Fibroblast of lung (primary cell): ENCODE results near the gene GRM4. TPM values are rescaled to one million over a fixed set of nuclear protein-coding genes. Genes with fewer than 3 reads are reported as not detected.

Experiments
- DNase-seq, 2 donors: peaks; one replicate each; pipeline versions ENCODE4 v3.0.0 to v3.0.0-alpha.2; 2010; ENCODE audit warnings: low read depth in 2 of 2
- H2AFZ ChIP-seq: 2 replicates; pipeline ENCODE4 v1.5.1; 2012; ENCODE audit warnings: low read length, control low read depth, inconsistent platforms
- H3K27ac ChIP-seq: 2 replicates; pipeline ENCODE4 v1.5.1; 2011; ENCODE audit warnings: low read length, control low read depth; ENCODE audit not compliant: insufficient read depth
- H3K27me3 ChIP-seq: 2 replicates; pipeline ENCODE4 v1.5.1; 2011; ENCODE audit warnings: mild to moderate bottlenecking, low read length; ENCODE audit not compliant: control insufficient read depth, insufficient read depth
- H3K36me3 ChIP-seq: 2 replicates; pipeline ENCODE4 v1.5.1; 2011; ENCODE audit warnings: low read length; ENCODE audit not compliant: control insufficient read depth, insufficient read depth
- H3K4me1 ChIP-seq: 2 replicates; pipeline ENCODE4 v1.5.1; 2011; ENCODE audit warnings: low read length; ENCODE audit not compliant: control insufficient read depth, insufficient read depth; ENCODE audit errors: extremely low read depth
- H3K4me2 ChIP-seq: 2 replicates; pipeline ENCODE4 v1.5.1; 2011; ENCODE audit warnings: low read length, control low read depth; ENCODE audit not compliant: insufficient read depth; ENCODE audit errors: extremely low read depth
- H3K4me3 ChIP-seq, 4 experiments: fragments of 200-600 bp in 1 of 4; sonication (generic) in 1 of 4; replicated peaks in 1 of 4; 2 replicates each; pipeline ENCODE4 v1.5.1; 2011 to 2016; ENCODE audit warnings: low read length in 4 of 4, low read depth in 3 of 4, mild to moderate bottlenecking in 3 of 4, control low read depth in 2 of 4, inconsistent platforms in 1 of 4, mixed read lengths in 1 of 4; ENCODE audit not compliant: insufficient read depth in 1 of 4; ENCODE audit errors: control extremely low read depth in 1 of 4
- H3K79me2 ChIP-seq: 2 replicates; pipeline ENCODE4 v1.5.1; 2012; ENCODE audit warnings: mild to moderate bottlenecking, low read length, inconsistent platforms; ENCODE audit not compliant: control insufficient read depth, insufficient read depth
- H3K9ac ChIP-seq: 2 replicates; pipeline ENCODE4 v1.5.1; 2011; ENCODE audit warnings: mild to moderate bottlenecking, low read length, control low read depth; ENCODE audit not compliant: insufficient read depth
- H3K9me3 ChIP-seq: 2 replicates; pipeline ENCODE4 v1.5.1; 2012; ENCODE audit warnings: low read depth, low read length; ENCODE audit not compliant: control insufficient read depth, insufficient read depth
- H4K20me1 ChIP-seq: 2 replicates; pipeline ENCODE4 v1.5.1; 2011; ENCODE audit warnings: low read length; ENCODE audit not compliant: control insufficient read depth, insufficient read depth; ENCODE audit errors: extremely low read depth
- EZH2 ChIP-seq: IDR thresholded peaks from 2 replicates; pipeline ENCODE4 v1.5.1; 2012; ENCODE audit warnings: low read length, control low read depth, mild to moderate bottlenecking; ENCODE audit errors: missing control alignments
- polyA plus RNA-seq, 2 donors: library from polyadenylated mRNA; depleted of rRNA in 1 of 2; stranded (reverse) in 1 of 2; unstranded in 1 of 2; fragments of >200 nt; gene quantifications; 2 replicates each; pipeline ENCODE4 v1.2.1, GENCODE V29; 2011 to 2012; ENCODE audit warnings: missing spikeins in 1 of 2
- total RNA-seq: library from RNA; depleted of rRNA; stranded (reverse); fragments of >200 nt; gene quantifications from 2 replicates; pipeline ENCODE4 v1.2.1, GENCODE V29; 2014
- TF ChIP-seq, protein P1 (sequence below), 2 donors: IDR thresholded peaks in 1 of 2; conservative IDR thresholded peaks in 1 of 2; 1 replicate in 1 of 2; 2 replicates in 1 of 2; pipeline ENCODE4 v1.5.1; 2011 to 2012; ENCODE audit warnings: low read length in 2 of 2, control low read depth in 1 of 2, inconsistent platforms in 1 of 2, low read depth in 1 of 2, mild to moderate bottlenecking in 1 of 2

The GRM4 gene
- total and polyA plus RNA-seq, 2 donors (not counting 1 experiment from before 2014, with no cell fraction given): under 0.01 TPM; not detected in 1

DNA sequence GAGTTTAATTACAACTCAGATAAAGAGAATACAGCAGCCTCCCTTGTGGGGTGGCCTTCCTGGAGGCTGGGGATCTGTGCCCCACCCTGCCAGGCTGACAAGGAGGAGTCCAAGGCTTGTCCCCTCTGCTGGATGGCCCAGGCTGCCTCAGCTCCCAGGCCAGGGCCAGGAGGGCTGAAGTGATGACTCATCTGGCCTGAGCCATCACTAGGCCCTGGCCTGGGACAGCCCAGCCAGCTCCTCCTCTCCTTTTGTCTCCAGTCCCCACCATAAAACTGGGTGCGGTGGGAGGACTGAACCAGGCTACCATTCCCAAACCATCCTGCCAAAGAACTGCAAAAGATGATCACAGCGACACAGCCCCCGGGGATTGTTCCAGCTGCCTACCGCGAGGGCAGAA is 15.0 kb downstream of the GRM4 start:
- Histone ChIP-seq H3K9me3 (no peaks in the 10 kb centered on the region), H3K9ac (no peak overlapping the region), H3K4me3 (no peak overlapping the region), H3K36me3 (no peaks in the 10 kb centered on the region), H2AFZ (no peak overlapping the region), H4K20me1 (no peaks in the 10 kb centered on the region), H3K27ac (no peak overlapping the region), H3K4me1 (no peaks in the 10 kb centered on the region), H3K27me3 (peaks cover 2% of the 10 kb centered on the region), H3K4me2 (no peak overlapping the region), H3K79me2 (no peaks in the 10 kb centered on the region)
- DNase-seq: no peak
- no peak for TF ChIP-seq EZH2
- TF ChIP-seq, protein P1, sequence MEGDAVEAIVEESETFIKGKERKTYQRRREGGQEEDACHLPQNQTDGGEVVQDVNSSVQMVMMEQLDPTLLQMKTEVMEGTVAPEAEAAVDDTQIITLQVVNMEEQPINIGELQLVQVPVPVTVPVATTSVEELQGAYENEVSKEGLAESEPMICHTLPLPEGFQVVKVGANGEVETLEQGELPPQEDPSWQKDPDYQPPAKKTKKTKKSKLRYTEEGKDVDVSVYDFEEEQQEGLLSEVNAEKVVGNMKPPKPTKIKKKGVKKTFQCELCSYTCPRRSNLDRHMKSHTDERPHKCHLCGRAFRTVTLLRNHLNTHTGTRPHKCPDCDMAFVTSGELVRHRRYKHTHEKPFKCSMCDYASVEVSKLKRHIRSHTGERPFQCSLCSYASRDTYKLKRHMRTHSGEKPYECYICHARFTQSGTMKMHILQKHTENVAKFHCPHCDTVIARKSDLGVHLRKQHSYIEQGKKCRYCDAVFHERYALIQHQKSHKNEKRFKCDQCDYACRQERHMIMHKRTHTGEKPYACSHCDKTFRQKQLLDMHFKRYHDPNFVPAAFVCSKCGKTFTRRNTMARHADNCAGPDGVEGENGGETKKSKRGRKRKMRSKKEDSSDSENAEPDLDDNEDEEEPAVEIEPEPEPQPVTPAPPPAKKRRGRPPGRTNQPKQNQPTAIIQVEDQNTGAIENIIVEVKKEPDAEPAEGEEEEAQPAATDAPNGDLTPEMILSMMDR (conservative IDR thresholded peaks at IDR 0.05 in 1 of 2, IDR thresholded peaks at IDR 0.05 in 1 of 2; ENCODE audit: low read depth in 1 of 2, low read length in 2 of 2): no peak

GRCh38 chr6:34129753-34130152 is 16.1 kb downstream of the GRM4 start:
- Histone ChIP-seq H3K4me2 (no peak overlapping the region), H3K27ac (no peak overlapping the region), H3K4me3 (no peak overlapping the region), H3K27me3 (no peaks in the 10 kb centered on the region), H4K20me1 (no peaks in the 10 kb centered on the region), H3K4me1 (no peaks in the 10 kb centered on the region), H3K79me2 (no peaks in the 10 kb centered on the region), H3K9ac (no peak overlapping the region), H3K36me3 (no peaks in the 10 kb centered on the region), H3K9me3 (no peaks in the 10 kb centered on the region), H2AFZ (no peak overlapping the region)
- TF ChIP-seq, protein P1 (conservative IDR thresholded peaks at IDR 0.05 in 1 of 2, IDR thresholded peaks at IDR 0.05 in 1 of 2; ENCODE audit: low read depth in 1 of 2, low read length in 2 of 2): no peak
- no peak for TF ChIP-seq EZH2
- DNase-seq: no peak

DNA sequence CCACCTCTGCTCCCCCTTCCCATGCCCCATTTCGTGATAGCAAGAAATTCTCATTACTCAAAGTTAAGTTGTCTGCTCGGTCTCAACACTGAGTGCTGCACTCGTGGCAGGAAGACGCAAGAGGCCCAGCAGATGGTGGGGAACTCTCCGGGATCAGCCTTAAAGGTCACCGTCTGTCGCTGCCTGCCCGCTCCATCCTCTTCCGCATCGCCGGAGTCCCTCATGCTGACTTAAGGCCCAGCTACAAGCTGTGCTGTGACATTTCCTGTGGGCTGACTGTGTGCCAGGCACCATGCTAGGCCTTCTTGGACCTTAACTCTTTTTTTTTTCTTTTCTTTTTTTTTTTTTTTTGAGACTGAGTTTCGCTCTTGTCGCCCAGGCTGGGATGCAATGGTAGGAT is 17.8 kb downstream of the GRM4 start:
- TF ChIP-seq EZH2: no peak
- Histone ChIP-seq H2AFZ (no peak overlapping the region), H3K27ac (no peak overlapping the region), H3K4me1 (no peaks in the 10 kb centered on the region), H3K4me2 (no peak overlapping the region), H3K79me2 (no peaks in the 10 kb centered on the region), H3K9me3 (no peaks in the 10 kb centered on the region), H3K27me3 (no peaks in the 10 kb centered on the region), H4K20me1 (no peaks in the 10 kb centered on the region), H3K36me3 (no peaks in the 10 kb centered on the region), H3K9ac (no peak overlapping the region), H3K4me3 (no peak overlapping the region)
- no peak for DNase-seq
